Kidney epithelial cell (primary cell): Measurements from ENCODE around the gene PPP1R12B. TPM values are rescaled to one million over a fixed set of nuclear protein-coding genes. Genes with fewer than 3 reads are reported as not detected.
A peak's percentile ranks its signal among the peaks of the same experiment; 100 is the strongest.

ENCODE experiments used
- DNase-seq: peaks from one replicate; pipeline ENCODE4 v3.0.0-alpha.2; 2010; ENCODE audit warnings: low read depth
- H3K27me3 ChIP-seq: 2 replicates; pipeline ENCODE4 v1.6.0; 2011; ENCODE audit warnings: low read length; ENCODE audit not compliant: control insufficient read depth, insufficient read depth
- H3K36me3 ChIP-seq: 2 replicates; pipeline ENCODE4 v1.5.1; 2011; ENCODE audit warnings: low read length; ENCODE audit not compliant: control insufficient read depth, insufficient read depth
- H3K4me3 ChIP-seq: 2 replicates; pipeline ENCODE4 v1.5.1; 2011; ENCODE audit warnings: low read depth, mild to moderate bottlenecking, control low read depth, low read length
- total RNA-seq: library from RNA; depleted of rRNA; stranded (reverse); fragments of >200 nt; gene quantifications from 2 replicates; pipeline ENCODE4 v1.2.3, GENCODE V29; 2015
- TF ChIP-seq, protein P1 (sequence below): IDR thresholded peaks from 2 replicates; pipeline ENCODE4 v1.5.1; 2011; ENCODE audit warnings: mild to moderate bottlenecking, moderate library complexity, low read length, control low read depth, inconsistent platforms; ENCODE audit not compliant: insufficient read depth, poor library complexity, severe bottlenecking

The PPP1R12B gene
- total RNA-seq, 1 donor from 2014 or later = 6.8 TPM

GRCh38 chr1:202310071-202310725, 38.3 kb upstream of the PPP1R12B start:
- Histone ChIP-seq H3K27me3 (peaks cover 10% of the 10 kb centered on the region), H3K36me3 (no peaks in the 10 kb centered on the region), H3K4me3 (no peak overlapping the region)
- DNase-seq = no peak
- TF ChIP-seq, protein P1, sequence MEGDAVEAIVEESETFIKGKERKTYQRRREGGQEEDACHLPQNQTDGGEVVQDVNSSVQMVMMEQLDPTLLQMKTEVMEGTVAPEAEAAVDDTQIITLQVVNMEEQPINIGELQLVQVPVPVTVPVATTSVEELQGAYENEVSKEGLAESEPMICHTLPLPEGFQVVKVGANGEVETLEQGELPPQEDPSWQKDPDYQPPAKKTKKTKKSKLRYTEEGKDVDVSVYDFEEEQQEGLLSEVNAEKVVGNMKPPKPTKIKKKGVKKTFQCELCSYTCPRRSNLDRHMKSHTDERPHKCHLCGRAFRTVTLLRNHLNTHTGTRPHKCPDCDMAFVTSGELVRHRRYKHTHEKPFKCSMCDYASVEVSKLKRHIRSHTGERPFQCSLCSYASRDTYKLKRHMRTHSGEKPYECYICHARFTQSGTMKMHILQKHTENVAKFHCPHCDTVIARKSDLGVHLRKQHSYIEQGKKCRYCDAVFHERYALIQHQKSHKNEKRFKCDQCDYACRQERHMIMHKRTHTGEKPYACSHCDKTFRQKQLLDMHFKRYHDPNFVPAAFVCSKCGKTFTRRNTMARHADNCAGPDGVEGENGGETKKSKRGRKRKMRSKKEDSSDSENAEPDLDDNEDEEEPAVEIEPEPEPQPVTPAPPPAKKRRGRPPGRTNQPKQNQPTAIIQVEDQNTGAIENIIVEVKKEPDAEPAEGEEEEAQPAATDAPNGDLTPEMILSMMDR = no peak

DNA sequence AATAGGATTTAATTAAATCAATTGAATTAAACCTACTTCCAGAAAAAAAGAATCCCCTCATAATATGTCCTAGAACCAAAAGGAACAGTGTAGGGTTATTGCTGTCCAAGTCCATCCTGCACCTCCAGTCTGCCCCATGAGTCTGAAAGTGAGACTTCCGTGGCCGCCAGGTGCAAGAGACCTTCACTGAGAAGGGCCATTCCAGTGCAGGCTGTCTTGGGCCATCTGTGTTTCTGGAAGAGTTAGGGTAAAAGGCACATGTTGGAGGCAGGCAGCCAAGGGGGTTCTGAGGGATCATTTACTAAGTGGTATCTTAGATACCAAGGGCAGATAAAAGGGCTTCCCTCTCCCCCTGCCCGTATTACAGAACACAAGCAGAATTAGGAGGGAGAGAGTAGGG, 37.8 kb upstream of the PPP1R12B start:
- peaks cover 10% of the 10 kb centered on the region for H3K27me3 ChIP-seq
- H3K36me3 ChIP-seq = no peaks in the 10 kb centered on the region
- H3K4me3 ChIP-seq = no peak overlapping the region
- no peak for DNase-seq
- TF ChIP-seq, protein P1 = no peak

- DNase-seq = no peak
Measured at GRCh38 chr1:202311875-202312635, 36.4 kb upstream of the PPP1R12B start.

DNA sequence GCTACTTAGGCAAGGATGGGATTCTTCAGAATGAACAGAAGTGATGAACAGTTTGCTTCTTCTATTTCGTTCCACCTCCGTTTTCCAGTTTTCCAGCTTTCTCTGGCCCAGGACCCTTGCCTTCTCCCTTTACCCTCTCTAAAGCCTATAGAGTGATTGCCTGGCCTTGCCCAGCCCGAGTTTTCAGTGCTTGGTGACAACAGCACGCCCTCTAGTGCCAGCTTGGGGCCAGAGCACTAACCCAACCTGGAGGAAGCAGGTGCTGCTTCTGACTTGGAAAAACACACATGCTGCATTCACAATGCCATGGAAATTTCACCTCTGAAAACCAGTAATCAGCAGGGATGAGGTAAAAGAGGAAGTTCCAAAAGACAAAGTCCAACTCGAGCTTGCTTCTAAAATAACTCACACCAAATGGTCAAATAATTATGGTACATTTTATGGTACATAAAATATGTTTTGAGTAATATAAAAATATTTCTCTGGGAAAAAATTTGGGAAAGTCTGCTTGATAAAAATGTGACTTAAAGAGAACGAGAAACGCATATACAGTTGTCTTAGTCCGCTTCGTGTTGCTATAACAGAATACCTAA, 32.8 kb upstream of the PPP1R12B start:
- Histone ChIP-seq H3K36me3 (no peaks in the 10 kb centered on the region), H3K27me3 (peaks cover 5% of the 10 kb centered on the region), H3K4me3 (no peak overlapping the region)
- peak; percentile 31 for DNase-seq
- TF ChIP-seq, protein P1 = peak; percentile 99

More at GRCh38 chr1:202311875-202312635, 36.4 kb upstream of the PPP1R12B start:
- no peak overlapping the region for H3K4me3 ChIP-seq
- TF ChIP-seq, protein P1 = no peak
- H3K27me3 ChIP-seq = peaks cover 10% of the 10 kb centered on the region
- no peaks in the 10 kb centered on the region for H3K36me3 ChIP-seq

- TF ChIP-seq, protein P1 = no peak
- no peak for DNase-seq
- Histone ChIP-seq H3K36me3 (no peaks in the 10 kb centered on the region), H3K4me3 (no peak overlapping the region), H3K27me3 (peaks cover 5% of the 10 kb centered on the region)
Measured at GRCh38 chr1:202316186-202316585, 32.3 kb upstream of the PPP1R12B start.
